ENCODE measurements around the gene DNAJC16.
"Not testable (repeated sequence)": the region's sequence is repeated elsewhere in the genome, so short reads cannot be mapped to it uniquely, and the experiment has no call there.

The DNAJC16 gene

GRCh38 chr1:15507278-15507677 lies 19.4 kb upstream of the DNAJC16 start:
- DNase-seq (ENCODE audit: low read depth) = no peak

DNA sequence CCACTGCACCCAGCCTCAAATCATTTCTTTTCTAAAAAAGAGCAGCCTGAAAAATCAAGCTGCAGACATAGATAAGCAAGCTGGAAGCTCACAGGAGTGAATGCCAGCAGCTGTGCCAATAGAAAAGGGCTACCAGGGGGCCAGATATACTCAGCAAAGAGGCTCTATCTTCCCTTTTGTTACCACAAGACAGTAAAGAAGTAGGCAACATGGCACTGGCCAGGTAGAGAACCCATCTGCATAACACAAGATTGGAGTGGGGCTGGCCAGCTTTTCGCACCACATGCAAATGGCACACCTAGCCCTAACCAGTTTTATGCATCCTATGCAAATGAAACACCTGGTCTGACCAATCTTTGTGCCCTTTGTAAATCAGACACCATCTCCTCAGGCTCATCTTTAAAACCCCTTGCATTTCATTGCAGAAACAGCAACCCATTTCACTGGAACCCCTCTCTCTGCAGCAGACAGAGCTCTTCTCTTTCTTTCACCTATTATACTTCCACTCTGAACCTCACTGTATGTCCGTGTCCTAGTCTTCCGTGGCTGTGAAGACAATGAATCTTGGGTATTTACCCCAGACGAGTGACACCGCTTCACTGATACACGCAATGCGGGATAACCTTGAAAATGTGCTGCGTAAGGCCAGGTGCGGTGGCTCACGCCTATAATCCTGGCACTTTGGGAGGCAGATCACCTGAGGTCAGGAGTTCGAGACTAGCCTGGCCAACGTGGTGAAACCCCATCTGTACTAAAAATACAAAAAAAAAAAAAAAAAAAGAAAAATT lies 17.8 kb upstream of the DNAJC16 start:
- no peak for DNase-seq (ENCODE audit: low read depth)

GRCh38 chr1:15509586-15509985 lies 17.1 kb upstream of the DNAJC16 start:
- no peak for DNase-seq (ENCODE audit: low read depth)

DNA sequence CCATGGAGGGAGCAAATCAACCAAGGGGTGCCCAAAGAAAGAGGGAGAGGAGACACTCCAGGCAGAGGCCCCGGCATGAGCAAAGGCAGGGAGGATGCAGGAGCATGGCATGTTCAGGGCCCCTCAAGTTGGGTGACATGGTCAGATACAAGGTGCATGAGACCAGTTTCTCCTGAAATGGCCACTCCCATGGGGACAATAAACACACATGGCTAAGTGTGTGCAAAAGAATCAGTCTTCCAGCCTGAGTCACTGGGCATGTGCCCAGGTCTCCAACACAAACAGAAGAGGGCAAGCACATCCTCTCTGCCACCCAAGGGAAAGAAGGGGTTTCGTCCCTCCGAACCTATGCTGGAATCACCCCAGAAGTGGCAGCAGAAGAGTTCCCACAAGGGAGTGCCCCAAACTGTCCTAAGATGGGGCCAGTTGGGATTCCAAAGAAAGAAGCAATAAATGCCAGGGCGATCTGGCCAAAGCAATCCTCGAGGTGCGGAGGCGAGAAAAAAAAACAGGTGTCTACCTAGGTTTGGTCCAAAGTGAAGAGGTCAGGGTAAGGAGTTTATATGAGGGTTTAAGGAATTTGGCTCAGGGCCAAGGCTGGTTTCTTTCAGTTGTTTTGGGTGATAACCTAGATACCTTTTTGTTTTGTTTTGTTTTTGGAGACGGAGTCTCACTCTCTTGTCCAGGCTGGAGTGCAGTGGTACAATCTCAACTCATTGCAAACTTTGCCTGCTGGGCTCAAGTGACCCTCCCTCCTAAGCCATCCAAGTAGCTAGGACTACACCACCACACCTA lies 15.8 kb upstream of the DNAJC16 start:
- no peak for DNase-seq (ENCODE audit: low read depth)

- DNase-seq (ENCODE audit: low read depth) = no peak
Measured at GRCh38 chr1:15513192-15513591, 13.5 kb upstream of the DNAJC16 start.

DNA sequence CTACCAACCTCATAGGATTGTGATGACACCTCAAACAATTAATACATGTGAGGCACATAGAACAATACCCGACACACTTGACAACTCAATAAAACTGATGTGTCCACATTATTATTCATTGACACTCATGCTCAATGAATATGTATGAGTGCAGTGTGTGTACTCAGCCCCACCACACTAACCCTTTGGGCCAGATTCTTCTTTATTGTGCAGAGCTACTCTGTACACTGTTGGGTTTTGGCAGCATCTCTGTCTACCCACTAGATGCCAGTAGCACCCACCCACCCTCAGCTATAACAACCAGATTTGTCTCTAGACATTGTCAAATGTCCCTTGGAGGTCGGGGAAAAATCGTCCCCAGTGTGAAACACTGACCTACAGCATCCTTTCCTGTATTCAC lies 12.7 kb upstream of the DNAJC16 start:
- no peak for DNase-seq (ENCODE audit: low read depth)

- not testable (repeated sequence) for DNase-seq (ENCODE audit: low read depth)
Measured at GRCh38 chr1:15514557-15514956, 12.1 kb upstream of the DNAJC16 start.

DNA sequence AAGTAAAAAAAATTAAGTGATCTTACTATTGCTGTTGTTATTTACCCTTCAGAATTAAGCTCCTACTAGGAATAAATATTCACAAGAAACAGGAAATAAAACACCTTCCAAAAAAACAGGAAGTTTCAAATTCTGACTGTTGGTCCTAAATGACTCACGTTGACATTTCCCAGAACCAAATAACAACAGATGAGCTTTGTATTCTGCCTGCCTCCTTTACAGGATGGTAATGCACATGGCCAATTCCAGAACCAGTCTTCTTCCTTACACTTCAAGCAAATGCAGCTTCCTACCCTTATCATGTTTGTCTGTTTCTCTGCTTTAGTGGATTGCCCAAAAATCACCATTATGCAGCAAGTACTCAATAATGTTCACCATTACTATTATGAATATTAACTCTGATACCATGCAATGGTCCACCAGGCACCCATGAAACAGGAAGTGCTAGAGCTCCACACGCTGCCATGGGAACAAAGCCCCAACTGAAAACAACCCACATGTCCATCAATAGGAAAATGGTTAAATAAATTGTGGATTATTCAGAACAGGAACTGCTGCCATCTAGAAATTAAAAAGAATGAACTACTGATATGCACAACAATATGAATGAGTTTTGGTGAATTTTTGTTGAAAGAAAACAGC lies 11.5 kb upstream of the DNAJC16 start:
- DNase-seq (ENCODE audit: low read depth) = no peak

- DNase-seq (ENCODE audit: low read depth) = no peak
Measured at GRCh38 chr1:15519625-15520024, 7.0 kb upstream of the DNAJC16 start.

GRCh38 chr1:15521206-15521906 lies 5.3 kb upstream of the DNAJC16 start:
- DNase-seq (ENCODE audit: low read depth) = not testable (repeated sequence)

DNA sequence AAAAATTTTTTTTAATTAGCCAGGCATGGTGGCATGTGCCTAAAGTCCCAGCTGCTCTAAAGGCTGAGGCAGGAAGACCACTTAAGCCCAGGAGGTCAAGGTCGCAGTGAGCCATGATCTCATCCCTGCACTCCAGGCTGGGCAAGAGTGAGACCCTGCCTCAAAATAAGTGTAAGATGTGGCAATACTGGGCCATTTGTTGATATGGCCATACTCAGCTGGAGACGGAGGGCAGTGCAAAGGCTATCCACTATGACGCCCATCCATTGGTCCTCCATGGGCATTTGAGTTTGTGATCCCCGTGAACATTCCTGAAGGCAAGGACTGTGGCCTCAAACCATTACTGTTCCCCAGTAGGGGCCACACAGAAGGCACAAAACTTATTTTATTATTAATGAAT lies 4.1 kb upstream of the DNAJC16 start:
- no peak for DNase-seq (ENCODE audit: low read depth)

DNA sequence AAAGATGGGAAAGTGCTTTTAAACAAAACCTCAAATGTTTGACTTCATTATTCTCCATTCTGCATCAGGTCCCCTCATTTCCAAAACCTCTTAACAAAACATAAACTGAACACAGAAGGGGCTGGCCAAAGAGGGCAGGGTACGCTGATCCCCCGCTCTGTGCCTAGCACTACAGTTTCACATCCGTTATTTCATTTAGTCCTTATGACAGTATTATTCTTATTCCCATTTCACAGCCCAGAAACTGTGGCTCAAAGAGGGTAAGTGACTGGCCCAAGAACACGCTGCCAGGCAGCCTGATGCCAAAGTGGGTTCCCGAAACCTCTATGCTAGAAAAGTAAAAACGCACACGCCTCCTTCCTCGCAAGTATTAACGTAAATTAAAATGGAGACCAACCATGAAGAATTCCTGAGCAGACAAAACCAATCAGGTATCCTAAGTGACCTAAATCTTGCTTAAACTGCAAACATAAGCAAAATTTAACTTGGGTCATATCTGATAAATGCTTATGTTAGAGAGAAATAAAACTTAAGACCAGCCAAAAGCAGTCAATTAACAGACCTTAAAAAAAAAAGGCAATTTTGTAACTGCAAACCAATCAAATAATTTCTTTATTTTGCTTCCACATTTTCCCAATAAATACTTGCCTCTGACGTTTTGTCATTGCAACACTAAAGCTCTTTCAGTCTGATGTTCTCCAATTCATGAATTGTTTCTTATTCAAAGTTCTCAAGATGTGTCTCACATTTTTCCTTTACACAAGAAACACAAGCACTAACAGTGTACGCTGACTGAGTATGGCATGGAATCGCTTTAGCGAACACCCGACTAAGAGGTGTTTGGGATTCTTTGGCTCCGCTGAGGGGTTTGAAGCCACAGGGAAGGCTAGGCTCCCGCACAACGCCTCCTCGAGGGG lies 3.3 kb upstream of the DNAJC16 start:
- no peak for DNase-seq (ENCODE audit: low read depth)

- no peak for DNase-seq (ENCODE audit: low read depth)
Measured at GRCh38 chr1:15524021-15524282, 2.7 kb upstream of the DNAJC16 start, which contains the start of gene CASP9. CASP9 (minus strand) TSS chr1:15524215; CDS start chr1:15524200, 15 bp downstream.

- peak; percentile 99 for DNase-seq (ENCODE audit: low read depth)
Measured at GRCh38 chr1:15524283-15525049, 2.2 kb upstream of the DNAJC16 start.

DNA sequence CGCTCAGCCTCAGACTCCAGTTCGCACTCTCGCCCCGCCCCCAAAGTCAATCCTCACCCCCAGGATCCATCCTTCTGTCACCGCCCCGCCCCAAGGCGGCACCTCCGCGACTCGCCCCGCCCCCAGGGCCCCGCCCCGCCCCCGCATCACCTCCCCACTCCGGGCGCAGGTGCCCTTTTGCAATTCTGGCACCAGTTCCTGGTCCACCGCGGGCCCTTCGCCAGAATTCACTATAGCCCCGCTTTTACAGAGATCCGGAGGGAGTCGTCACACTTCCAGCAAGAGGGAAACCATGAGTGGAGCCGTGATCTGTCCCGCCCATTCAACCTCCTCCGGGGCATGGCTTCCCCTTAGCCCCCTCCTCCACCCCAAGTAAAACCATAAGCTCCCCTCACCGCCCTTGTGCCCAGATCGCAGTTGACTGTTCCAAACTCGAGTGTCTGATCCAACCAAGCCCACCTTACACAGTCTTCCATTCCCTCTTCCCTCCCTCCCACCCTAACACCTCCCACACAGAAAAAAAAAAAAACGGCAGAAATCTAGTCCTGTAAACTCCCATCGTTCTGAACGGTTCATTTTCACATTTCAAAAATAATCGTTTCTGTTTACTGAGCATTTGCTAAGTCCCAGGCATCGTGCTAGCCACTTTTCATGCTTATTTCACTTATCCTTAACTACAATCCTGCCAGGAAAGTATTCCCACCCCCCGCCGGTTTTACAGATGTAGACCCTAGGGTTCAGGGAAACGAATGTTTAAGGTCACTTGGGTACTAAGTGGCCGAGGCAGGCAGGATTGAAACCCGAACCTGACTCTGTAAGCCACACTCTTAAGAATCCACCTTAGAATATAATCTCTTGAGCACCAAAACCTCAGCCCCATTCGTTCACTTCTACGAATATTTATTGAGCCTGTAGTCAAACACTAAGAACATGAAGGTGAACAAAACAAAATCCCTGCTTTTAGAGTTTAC lies 1.3 kb upstream of the DNAJC16 start:
- DNase-seq (ENCODE audit: low read depth) = no peak

GRCh38 chr1:15526021-15526489 lies 593 bp upstream of the DNAJC16 start:
- no peak for DNase-seq (ENCODE audit: low read depth)

GRCh38 chr1:15531003-15531402 lies 4.4 kb downstream of the DNAJC16 start:
- DNase-seq (ENCODE audit: low read depth) = no peak

GRCh38 chr1:15531682-15532081 lies 5.0 kb downstream of the DNAJC16 start:
- no peak for DNase-seq (ENCODE audit: low read depth)

GRCh38 chr1:15538771-15539170 lies 12.1 kb downstream of the DNAJC16 start:
- peak; percentile 9 for DNase-seq (ENCODE audit: low read depth)
